Measurements from ENCODE around the gene TRPM1. TPM values are rescaled to one million over a fixed set of nuclear protein-coding genes. Genes with fewer than 3 reads are reported as not detected.

Gene TRPM1
- polyA plus RNA-seq, 3 donors, result 0.03 to 0.04 TPM; not detected in 1

DNA sequence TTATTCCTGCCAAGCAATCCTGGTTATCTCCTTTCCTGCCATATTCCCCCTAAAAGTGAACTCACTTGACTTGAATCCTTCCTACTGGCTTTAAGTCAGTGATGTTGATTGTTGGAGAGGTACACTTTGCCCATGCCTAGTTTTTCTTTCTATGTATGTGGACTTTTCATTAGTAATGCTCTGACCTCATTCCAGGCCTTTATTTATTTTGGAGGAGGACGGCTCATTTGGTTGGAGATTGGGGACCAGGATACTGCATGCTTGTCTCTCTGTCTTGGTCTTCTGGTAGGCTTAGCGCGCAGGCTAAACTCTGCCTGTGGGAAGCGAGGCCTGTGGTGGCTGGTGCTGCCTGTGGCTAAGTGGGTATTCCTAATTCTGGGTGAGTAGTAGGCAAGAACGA is 81.0 kb downstream of the TRPM1 start:
- intact Hi-C loops (cut with micrococcal nuclease), result no loop called here
- H3K4me3 Mint-ChIP-seq, result no peak overlapping the region
- DNase-seq, result no peak
- Histone ChIP-seq H3K36me3 (replicated peaks in 1 of 2; ENCODE audit: control insufficient read depth in 1 of 2, insufficient read depth in 2 of 2, low read length in 2 of 2) (no peaks in the 10 kb centered on the region), H3K27me3 (ENCODE audit: control insufficient read depth in 2 of 2, insufficient read depth in 2 of 2, low read length in 2 of 2) (no peaks in the 10 kb centered on the region), H3K27ac (ENCODE audit: low read depth in 1 of 2, low read length in 2 of 2) (no peak overlapping the region), H4K20me1 (ENCODE audit: insufficient read depth, low read length) (no peaks in the 10 kb centered on the region), H3K4me2 (replicated peaks; ENCODE audit: extremely low read depth, low read length, poor library complexity, severe bottlenecking) (no peak overlapping the region), H3K9ac (ENCODE audit: insufficient read depth, low read length, poor library complexity, severe bottlenecking) (no peak overlapping the region), H3K4me1 (ENCODE audit: control insufficient read depth in 1 of 2, insufficient read depth in 2 of 2, low read length in 2 of 2) (peaks cover 6 to 8% of the 10 kb centered on the region in 2 donors), H3K79me2 (ENCODE audit: insufficient read depth, low read length) (no peaks in the 10 kb centered on the region), H3K4me3 (replicated peaks in 1 of 3; ENCODE audit: low read depth in 2 of 3, low read length in 3 of 3) (no peak overlapping the region), H2AFZ (ENCODE audit: insufficient read depth, low read depth, low read length, poor library complexity, severe bottlenecking) (no peak overlapping the region), H3K9me3 (replicated peaks in 1 of 2; ENCODE audit: control insufficient read depth in 1 of 2, insufficient read depth in 1 of 2, low read length in 2 of 2) (no peaks in the 10 kb centered on the region)
- no peak overlapping the region for H3K27ac Mint-ChIP-seq
- peaks cover 0 to 2% (median 0%) of the 10 kb centered on the region in 7 donors for H3K9me3 Mint-ChIP-seq
- peaks cover 15% of the 10 kb centered on the region for H3K4me1 Mint-ChIP-seq
- peaks cover 0 to 6% (median 5%) of the 10 kb centered on the region in 3 donors for H3K27me3 Mint-ChIP-seq (ENCODE audit: low read depth in 3 of 3)
- WGBS (ENCODE audit: insufficient coverage), result 100% methylated on average over 2 of the region's 5 CpGs
- TF ChIP-seq, protein P1, sequence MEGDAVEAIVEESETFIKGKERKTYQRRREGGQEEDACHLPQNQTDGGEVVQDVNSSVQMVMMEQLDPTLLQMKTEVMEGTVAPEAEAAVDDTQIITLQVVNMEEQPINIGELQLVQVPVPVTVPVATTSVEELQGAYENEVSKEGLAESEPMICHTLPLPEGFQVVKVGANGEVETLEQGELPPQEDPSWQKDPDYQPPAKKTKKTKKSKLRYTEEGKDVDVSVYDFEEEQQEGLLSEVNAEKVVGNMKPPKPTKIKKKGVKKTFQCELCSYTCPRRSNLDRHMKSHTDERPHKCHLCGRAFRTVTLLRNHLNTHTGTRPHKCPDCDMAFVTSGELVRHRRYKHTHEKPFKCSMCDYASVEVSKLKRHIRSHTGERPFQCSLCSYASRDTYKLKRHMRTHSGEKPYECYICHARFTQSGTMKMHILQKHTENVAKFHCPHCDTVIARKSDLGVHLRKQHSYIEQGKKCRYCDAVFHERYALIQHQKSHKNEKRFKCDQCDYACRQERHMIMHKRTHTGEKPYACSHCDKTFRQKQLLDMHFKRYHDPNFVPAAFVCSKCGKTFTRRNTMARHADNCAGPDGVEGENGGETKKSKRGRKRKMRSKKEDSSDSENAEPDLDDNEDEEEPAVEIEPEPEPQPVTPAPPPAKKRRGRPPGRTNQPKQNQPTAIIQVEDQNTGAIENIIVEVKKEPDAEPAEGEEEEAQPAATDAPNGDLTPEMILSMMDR (IDR thresholded peaks at IDR 0.05), result no peak
- H3K36me3 Mint-ChIP-seq, result no peaks in the 10 kb centered on the region

DNA sequence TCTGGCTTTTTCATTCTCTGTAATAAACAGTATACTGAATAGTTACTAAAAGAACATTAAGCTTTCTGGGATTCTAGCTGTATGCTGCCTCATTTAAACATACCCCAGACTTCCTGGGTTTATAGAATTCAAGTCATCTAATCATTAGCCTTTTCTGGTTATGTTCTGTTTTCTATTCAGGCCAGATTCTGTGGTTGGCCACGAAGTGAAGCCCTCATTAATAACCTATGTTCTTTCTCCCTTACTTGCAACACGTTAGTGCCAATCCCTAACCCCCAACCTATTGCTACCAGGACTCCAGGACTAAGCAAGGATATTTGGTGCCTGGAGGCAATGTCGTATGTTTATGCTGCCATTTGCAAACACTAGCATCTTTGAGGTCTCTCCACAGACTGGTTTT is 81.5 kb downstream of the TRPM1 start:
- Histone ChIP-seq H3K4me1 (ENCODE audit: control insufficient read depth in 1 of 2, insufficient read depth in 2 of 2, low read length in 2 of 2) (peaks cover 6 to 8% of the 10 kb centered on the region in 2 donors), H3K36me3 (replicated peaks in 1 of 2; ENCODE audit: control insufficient read depth in 1 of 2, insufficient read depth in 2 of 2, low read length in 2 of 2) (no peaks in the 10 kb centered on the region), H3K4me3 (replicated peaks in 1 of 3; ENCODE audit: low read depth in 2 of 3, low read length in 3 of 3) (no peak overlapping the region), H2AFZ (ENCODE audit: insufficient read depth, low read depth, low read length, poor library complexity, severe bottlenecking) (no peak overlapping the region), H3K9ac (ENCODE audit: insufficient read depth, low read length, poor library complexity, severe bottlenecking) (no peak overlapping the region), H3K27me3 (ENCODE audit: control insufficient read depth in 2 of 2, insufficient read depth in 2 of 2, low read length in 2 of 2) (no peaks in the 10 kb centered on the region), H4K20me1 (ENCODE audit: insufficient read depth, low read length) (no peaks in the 10 kb centered on the region), H3K27ac (ENCODE audit: low read depth in 1 of 2, low read length in 2 of 2) (no peak overlapping the region), H3K4me2 (replicated peaks; ENCODE audit: extremely low read depth, low read length, poor library complexity, severe bottlenecking) (no peak overlapping the region), H3K9me3 (replicated peaks in 1 of 2; ENCODE audit: control insufficient read depth in 1 of 2, insufficient read depth in 1 of 2, low read length in 2 of 2) (no peaks in the 10 kb centered on the region), H3K79me2 (ENCODE audit: insufficient read depth, low read length) (no peaks in the 10 kb centered on the region)
- TF ChIP-seq, protein P1 (IDR thresholded peaks at IDR 0.05), result no peak
- H3K4me3 Mint-ChIP-seq, result no peak overlapping the region
- DNase-seq, result no peak
- intact Hi-C loops (cut with micrococcal nuclease), result no loop called here
- peaks cover 0 to 2% (median 0%) of the 10 kb centered on the region in 7 donors for H3K9me3 Mint-ChIP-seq
- WGBS (ENCODE audit: insufficient coverage), result 89% methylated on average over 1 of the region's 3 CpGs
- peaks cover 17% of the 10 kb centered on the region for H3K4me1 Mint-ChIP-seq
- peak overlapping the region in 1 of 7 donors; percentile 31 for H3K27ac Mint-ChIP-seq
- H3K36me3 Mint-ChIP-seq, result no peaks in the 10 kb centered on the region
- peaks cover 0 to 6% (median 5%) of the 10 kb centered on the region in 3 donors for H3K27me3 Mint-ChIP-seq (ENCODE audit: low read depth in 3 of 3)
